Hepatocyte (in vitro differentiated cells): Measurements from ENCODE around the gene DHDDS.

Experiments used
- EZH2 ChIP-seq: fragments of 200-600 bp; sonication (generic); IDR thresholded peaks from 2 replicates; pipeline ENCODE4 v1.6.1; 2016; ENCODE audit warnings: antibody characterized with exemption, mild to moderate bottlenecking, borderline replicate concordance
- EZH2phosphoT487 ChIP-seq: fragments of 200-600 bp; sonication (generic); IDR thresholded peaks from one replicate; pipeline ENCODE4 v1.6.1; 2018; ENCODE audit warnings: antibody characterized with exemption, mild to moderate bottlenecking, low read depth, moderate library complexity; ENCODE audit not compliant: unreplicated experiment, severe bottlenecking
- TF ChIP-seq, protein P1 (sequence below): fragments of 200-600 bp; sonication (generic); IDR thresholded peaks from 2 replicates; pipeline ENCODE4 v1.5.1; 2016; ENCODE audit warnings: antibody characterized with exemption, mild to moderate bottlenecking; ENCODE audit not compliant: poor library complexity

- TF ChIP-seq, protein P1, sequence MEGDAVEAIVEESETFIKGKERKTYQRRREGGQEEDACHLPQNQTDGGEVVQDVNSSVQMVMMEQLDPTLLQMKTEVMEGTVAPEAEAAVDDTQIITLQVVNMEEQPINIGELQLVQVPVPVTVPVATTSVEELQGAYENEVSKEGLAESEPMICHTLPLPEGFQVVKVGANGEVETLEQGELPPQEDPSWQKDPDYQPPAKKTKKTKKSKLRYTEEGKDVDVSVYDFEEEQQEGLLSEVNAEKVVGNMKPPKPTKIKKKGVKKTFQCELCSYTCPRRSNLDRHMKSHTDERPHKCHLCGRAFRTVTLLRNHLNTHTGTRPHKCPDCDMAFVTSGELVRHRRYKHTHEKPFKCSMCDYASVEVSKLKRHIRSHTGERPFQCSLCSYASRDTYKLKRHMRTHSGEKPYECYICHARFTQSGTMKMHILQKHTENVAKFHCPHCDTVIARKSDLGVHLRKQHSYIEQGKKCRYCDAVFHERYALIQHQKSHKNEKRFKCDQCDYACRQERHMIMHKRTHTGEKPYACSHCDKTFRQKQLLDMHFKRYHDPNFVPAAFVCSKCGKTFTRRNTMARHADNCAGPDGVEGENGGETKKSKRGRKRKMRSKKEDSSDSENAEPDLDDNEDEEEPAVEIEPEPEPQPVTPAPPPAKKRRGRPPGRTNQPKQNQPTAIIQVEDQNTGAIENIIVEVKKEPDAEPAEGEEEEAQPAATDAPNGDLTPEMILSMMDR, result no peak
- TF ChIP-seq EZH2phosphoT487 (no peak), EZH2 (no peak)
These were observed 5.9 kb downstream of the DHDDS start for GRCh38 chr1:26438041-26438440.
